Mononuclear cell (primary cell): ENCODE data around the gene OCIAD2. TPM values are rescaled to one million over a fixed set of nuclear protein-coding genes. Genes with fewer than 3 reads are reported as not detected.
"Not testable (repeated sequence)": the region's sequence is repeated elsewhere in the genome, so short reads cannot be mapped to it uniquely, and the experiment has no call there.

Experiments
- H3K27me3 ChIP-seq: 2 replicates; pipeline ENCODE4 v1.6.0; 2011; ENCODE audit warnings: low read length, control low read depth; ENCODE audit not compliant: insufficient read depth
- H3K4me1 ChIP-seq: 2 replicates; pipeline ENCODE4 v1.5.1; 2011; ENCODE audit warnings: mild to moderate bottlenecking, low read length, control low read depth; ENCODE audit not compliant: insufficient read depth
- H3K4me3 ChIP-seq: 2 replicates; pipeline ENCODE4 v1.5.1; 2011; ENCODE audit warnings: mild to moderate bottlenecking, low read length, moderate library complexity
- H3K9me3 ChIP-seq: 2 replicates; pipeline ENCODE4 v1.5.1; 2011; ENCODE audit warnings: low read depth, mild to moderate bottlenecking, control low read depth, low read length
- total RNA-seq: library from RNA; depleted of rRNA; stranded (reverse); fragments of >200 nt; gene quantifications from one replicate; pipeline ENCODE4 v1.2.3, GENCODE V29; 2012

The OCIAD2 gene
- total RNA-seq, 1 donor, result 25.0 TPM

DNA sequence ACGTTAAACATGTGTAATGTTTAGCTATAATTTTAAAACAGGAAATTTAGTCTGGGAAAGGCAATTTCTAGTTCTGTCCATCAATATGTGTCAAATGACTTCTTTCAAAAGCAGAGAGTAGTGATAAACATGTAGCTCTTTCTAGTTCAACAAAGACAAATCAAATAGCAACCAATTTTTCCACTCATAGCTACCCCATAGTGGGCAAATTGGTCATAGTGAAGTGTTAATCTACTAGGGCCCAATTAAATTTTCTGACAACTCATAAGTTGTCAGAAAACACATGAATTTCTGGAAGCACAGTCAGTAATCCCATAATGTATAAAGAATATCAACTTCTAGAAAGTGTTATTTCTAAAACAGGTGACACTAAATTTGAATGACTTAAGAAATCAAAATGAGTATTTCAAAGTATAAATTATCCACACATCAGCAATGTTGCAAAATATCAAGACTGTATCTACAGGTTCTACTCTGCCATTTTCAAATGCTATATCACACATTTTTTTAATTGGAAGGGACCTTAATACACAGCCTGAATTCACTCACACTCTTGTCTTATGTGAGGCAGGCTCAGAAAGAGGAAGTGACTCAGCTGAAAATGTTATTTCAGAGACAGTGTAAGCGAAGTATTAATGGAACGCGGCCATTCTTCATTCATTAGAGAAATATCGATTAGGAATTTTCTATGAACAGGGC is 7.7 kb downstream of the OCIAD2 start:
- Histone ChIP-seq H3K9me3 (no peaks in the 10 kb centered on the region), H3K27me3 (no peaks in the 10 kb centered on the region), H3K4me3 (no peak overlapping the region), H3K4me1 (peaks cover 5% of the 10 kb centered on the region)

DNA sequence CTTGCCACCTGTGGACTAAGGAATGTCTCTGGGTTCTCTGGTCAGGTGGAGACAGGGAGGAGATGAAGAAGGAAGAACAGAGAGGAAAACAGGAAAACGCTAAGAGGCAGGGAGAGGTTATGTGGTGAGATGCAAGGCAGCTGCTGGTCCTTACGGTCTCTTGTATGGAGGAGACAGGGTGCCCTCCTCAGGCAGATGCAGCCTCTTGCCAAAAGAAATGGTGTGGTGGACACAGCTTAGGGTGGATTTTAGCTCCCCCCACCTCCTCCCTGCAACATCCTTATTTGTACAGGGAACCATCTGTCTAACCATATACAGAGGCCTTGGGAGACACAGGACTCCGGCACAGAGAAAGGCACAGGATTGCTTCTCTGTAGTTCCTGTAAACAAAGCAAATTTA is 9.7 kb downstream of the OCIAD2 start:
- H3K4me3 ChIP-seq, result no peak overlapping the region
- no peaks in the 10 kb centered on the region for H3K27me3 ChIP-seq
- H3K4me1 ChIP-seq, result peaks cover 5% of the 10 kb centered on the region
- H3K9me3 ChIP-seq, result no peaks in the 10 kb centered on the region

DNA sequence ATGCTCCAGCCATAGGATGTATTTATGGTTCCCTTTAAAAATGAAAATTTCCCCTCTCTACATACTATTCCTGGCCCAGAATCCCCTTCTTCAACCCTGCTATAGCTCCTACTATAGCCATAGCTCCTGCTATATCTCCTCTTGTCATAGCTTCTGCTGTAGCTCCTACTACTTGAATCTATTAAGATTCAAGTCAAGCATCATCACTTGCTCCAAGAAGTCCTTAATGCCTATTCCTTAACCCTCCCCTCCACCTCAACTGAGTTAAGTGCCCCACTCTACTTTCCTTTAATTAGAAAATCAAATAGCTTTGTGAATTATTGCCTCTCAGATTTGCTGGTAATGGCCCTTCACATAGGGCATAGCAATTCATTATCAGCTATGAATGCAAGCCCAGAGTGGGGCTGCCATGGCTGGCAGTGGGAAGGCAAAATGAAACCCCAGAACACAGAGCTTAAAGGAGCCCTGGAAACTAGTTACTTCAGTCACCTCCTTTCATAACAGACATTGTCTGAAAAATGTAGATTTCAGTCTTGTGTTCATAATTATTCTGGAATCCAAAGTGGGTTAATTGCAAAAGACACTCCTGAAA is 15.4 kb downstream of the OCIAD2 start:
- no peaks in the 10 kb centered on the region for H3K9me3 ChIP-seq
- no peak overlapping the region for H3K4me3 ChIP-seq
- H3K27me3 ChIP-seq, result no peaks in the 10 kb centered on the region
- H3K4me1 ChIP-seq, result no peaks in the 10 kb centered on the region

DNA sequence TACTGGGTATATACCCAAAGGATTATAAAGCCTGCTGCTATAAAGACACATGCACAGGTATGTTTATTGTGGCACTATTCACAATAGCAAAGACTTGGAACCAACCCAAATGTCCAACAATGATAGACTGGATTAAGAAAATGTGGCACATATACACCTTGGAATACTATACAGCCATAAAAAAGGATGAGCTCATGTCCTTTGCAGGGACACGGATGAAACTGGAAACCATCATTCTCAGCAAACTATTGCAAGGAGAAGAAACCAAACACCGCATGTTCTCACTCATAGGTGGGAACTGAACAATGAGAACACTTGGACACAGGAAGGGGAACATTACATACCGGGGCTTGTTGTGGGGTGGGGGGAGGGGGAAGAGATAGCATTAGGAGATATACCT is 16.8 kb downstream of the OCIAD2 start:
- not testable (repeated sequence) for H3K27me3 ChIP-seq, H3K4me3 ChIP-seq, H3K4me1 ChIP-seq, H3K9me3 ChIP-seq

DNA sequence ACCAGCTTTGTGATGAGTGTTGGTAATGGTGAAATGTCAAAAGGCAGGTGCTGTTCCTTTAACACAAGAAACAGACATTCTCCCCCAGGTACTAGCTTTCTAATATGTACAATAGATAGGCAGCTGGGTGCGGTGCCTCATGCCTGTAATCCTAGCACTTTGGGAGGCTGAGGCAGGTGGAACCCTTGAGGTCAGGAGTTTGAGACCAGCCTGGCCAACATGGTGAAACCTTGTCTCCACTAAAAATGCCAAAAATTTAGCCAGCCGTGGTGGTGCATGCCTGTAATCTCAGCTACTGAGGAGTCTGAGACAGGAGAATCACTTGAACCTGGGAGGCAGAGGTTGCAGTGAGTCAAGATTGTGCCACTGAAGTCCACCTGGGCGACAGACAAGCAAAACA is 24.9 kb downstream of the OCIAD2 start:
- not testable (repeated sequence) for H3K4me1 ChIP-seq, H3K9me3 ChIP-seq, H3K27me3 ChIP-seq, H3K4me3 ChIP-seq

DNA sequence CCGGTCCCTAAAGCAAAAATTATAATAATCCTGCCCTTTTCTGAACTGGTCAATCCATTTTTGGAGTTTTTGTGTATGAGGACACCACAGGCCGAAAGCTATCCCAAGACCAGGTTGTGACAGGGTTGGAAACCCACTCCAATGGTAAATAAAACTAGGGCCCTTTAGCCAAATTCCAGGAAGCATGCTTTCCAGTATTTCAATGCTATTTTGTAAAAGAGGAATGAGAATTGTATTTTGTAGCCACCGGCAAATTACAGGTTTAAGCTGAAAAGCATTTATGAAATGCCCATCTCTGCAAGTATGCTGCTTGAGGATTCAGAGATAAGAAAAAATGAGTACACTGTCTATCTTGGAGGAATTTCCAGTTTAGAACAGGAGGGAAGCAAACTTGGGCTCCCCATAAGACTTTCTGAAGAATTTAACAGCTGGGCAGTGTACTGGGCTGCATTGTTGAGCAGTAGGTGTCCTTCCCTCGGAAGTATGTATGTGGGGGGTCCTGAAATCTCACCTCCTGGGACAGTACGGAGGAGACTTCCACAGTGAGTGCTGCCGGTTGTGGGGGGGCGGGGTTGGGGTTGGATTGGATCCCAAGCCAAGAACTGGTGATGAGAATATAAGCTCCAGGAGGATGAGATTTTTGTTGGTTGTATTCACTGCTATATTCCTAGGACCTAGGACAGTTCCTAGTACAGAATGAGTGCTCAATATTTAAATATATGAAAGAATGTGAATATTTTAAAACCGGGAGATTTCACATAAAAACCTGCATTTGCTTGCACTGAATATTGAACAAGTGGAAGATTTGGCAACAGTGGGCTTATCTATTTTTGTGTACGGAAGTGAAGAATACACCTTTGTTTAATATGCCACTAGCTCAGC is 26.8 kb downstream of the OCIAD2 start:
- Histone ChIP-seq H3K4me1 (no peaks in the 10 kb centered on the region), H3K9me3 (no peaks in the 10 kb centered on the region), H3K4me3 (no peak overlapping the region), H3K27me3 (no peaks in the 10 kb centered on the region)

DNA sequence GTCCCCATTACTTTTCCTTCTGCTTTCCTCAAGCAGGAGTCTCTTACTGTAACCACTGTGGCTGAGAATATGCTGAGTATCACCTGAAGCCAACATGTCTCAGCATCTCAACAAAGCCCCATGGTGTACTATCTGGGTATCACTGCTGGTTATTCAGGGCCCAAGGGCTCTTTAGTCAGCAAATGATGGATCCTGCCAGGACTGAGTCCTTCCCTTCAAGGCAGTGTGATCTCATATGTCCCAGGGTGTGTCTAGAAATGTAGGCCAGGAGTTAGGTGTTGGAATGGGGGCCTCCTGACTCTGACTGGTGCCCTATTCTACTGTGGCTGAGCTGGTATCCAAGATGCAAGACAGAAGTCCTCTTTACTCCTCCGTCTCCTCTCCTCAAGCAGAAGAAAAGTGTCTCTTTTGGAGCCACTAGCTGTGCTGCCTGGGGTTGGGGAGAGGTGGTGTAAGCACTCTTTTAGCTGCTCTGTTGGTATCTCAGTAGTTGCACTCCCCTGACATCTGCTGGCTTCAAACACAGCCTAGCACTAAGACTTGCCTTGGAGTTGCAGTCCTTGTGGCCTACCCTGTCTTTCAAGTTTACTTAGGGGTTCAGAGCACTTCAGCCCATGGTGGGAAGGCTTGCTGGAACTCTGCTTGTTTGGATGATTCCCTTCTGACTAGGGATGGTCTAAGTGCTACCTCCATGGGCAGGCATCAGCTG is 28.6 kb downstream of the OCIAD2 start:
- H3K27me3 ChIP-seq, result no peaks in the 10 kb centered on the region
- H3K4me3 ChIP-seq, result no peak overlapping the region
- no peaks in the 10 kb centered on the region for H3K4me1 ChIP-seq
- H3K9me3 ChIP-seq, result no peaks in the 10 kb centered on the region

DNA sequence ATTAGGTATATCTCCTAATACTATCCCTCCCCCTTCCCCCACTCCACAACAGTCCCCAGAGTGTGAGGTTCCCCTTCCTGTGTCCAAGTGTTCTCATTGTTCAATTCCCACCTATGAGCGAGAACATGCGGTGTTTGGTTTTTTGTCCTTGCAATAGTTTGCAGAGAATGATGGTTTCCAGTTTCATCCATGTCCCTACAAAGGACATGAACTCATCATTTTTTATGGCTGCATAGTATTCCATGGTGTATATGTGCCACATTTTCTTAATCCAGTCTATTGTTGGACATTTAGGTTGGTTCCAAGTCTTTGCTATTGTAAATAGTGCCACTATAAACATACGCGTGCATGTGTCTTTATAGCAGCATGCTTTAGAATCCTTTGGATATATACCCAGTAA is 41.9 kb downstream of the OCIAD2 start:
- not testable (repeated sequence) for H3K27me3 ChIP-seq, H3K9me3 ChIP-seq, H3K4me3 ChIP-seq, H3K4me1 ChIP-seq

DNA sequence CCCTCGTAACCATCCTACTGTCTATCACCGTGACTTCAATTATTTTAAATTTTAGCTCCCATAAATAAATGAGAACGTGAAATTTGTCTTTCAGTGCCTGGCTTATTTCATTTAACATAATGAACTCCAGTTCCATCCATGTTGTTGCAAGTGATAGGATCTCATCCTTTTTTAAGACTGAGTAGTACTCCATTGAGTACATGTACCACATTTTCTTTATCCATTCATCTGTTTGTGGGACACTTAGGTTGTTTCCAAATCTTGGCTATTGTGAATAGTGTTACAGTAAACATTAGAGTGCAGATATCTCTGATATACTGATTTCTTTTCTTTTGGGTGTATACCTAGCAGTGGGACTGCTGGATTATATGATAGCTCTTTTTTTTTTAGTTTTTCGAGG is 42.8 kb downstream of the OCIAD2 start:
- no peaks in the 10 kb centered on the region for H3K9me3 ChIP-seq
- no peaks in the 10 kb centered on the region for H3K4me1 ChIP-seq
- no peak overlapping the region for H3K4me3 ChIP-seq
- no peaks in the 10 kb centered on the region for H3K27me3 ChIP-seq

DNA sequence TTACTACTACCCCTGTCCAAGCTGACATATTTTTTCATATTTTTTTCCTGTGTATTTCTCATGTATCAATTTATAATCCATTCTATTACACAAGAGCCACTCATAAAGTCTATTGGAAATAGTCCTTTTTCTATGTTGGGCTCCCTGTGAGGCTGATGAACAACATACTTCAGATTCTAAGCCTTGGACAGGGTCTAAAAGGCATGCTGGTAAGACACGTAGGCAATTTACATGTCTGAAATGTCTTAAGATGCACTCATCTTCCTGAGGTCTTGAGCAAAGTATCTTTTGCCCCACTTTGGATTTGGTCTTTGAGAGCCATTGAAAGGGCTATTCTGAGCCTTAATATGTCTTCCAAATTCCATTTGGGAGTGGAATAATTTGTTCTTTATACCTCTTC is 43.9 kb downstream of the OCIAD2 start:
- Histone ChIP-seq H3K9me3 (no peaks in the 10 kb centered on the region), H3K27me3 (no peaks in the 10 kb centered on the region), H3K4me1 (no peaks in the 10 kb centered on the region), H3K4me3 (no peak overlapping the region)

DNA sequence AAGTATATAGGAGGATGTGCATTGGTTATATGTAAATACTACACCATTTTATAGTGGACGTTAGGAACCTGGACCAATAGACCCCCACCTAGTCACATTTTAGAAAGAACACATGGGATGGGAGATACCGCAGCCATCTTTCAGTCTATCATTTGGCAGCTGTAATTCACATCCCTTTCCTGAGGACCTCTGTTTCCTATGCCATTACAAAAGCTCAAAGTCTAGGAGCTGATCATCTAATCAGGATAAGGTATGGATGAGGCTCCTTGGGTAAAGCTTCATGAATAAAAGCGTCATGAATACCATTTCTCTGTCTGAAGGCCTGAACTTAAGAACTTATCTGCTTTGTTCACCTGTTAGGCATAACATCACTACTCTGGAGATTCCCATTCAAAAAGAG is 44.5 kb downstream of the OCIAD2 start:
- H3K4me1 ChIP-seq, result no peaks in the 10 kb centered on the region
- no peaks in the 10 kb centered on the region for H3K9me3 ChIP-seq
- no peaks in the 10 kb centered on the region for H3K27me3 ChIP-seq
- H3K4me3 ChIP-seq, result no peak overlapping the region

DNA sequence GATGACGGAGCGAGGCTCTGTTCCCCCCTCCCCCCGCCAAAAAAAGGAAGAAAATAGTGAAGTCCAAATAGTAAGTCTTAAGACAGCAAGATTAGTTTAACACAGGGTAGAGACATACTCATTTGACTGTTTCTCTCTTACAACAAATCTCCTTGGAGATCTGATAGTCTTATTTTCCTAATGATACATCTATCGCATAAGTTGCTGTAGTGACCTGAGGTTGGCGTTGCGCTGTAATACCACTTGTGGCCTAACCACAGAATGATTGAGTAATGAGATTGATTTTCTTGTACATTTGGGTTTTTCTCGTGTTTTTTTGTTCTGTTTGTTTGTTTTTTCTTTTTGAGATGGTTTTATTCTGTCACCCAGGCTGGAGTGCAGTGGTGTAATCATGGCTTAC is 48.4 kb downstream of the OCIAD2 start:
- Histone ChIP-seq H3K27me3 (no peaks in the 10 kb centered on the region), H3K4me1 (no peaks in the 10 kb centered on the region), H3K9me3 (no peaks in the 10 kb centered on the region), H3K4me3 (no peak overlapping the region)

DNA sequence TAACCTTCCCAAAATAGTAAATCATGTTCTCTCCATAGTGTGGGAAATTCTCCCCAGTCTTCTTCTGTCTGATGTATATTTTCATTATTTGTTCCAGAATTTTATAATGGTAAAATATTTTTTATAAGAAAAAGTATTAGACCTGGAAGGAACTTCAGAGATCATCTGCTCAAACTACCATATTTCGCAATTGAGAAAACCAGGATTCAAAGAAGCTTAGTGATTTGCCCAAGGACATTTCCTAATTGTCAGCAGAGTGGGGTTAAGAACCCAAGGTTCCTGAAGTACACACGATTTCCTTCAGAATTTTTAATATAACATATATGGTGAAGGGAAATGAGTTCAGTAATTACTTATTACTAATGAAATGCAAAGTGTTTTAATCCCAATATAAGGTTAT is 51.6 kb downstream of the OCIAD2 start:
- Histone ChIP-seq H3K4me3 (no peak overlapping the region), H3K4me1 (no peaks in the 10 kb centered on the region), H3K9me3 (no peaks in the 10 kb centered on the region), H3K27me3 (no peaks in the 10 kb centered on the region)

DNA sequence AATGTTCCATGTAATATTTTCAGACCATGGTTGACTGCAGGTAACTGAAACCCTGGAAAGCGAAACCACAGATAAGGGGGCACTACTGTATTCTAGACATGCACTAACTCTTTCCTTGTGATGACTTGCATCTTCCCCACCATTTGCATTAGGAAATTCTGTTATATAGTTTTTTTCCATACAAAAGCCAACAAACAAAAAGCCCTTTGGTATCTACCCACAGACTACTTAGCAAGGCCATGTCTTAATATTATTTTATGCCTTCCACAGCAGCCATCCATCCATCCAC is 52.2 kb downstream of the OCIAD2 start:
- H3K9me3 ChIP-seq, result no peaks in the 10 kb centered on the region
- H3K4me1 ChIP-seq, result no peaks in the 10 kb centered on the region
- H3K27me3 ChIP-seq, result no peaks in the 10 kb centered on the region
- no peak overlapping the region for H3K4me3 ChIP-seq

DNA sequence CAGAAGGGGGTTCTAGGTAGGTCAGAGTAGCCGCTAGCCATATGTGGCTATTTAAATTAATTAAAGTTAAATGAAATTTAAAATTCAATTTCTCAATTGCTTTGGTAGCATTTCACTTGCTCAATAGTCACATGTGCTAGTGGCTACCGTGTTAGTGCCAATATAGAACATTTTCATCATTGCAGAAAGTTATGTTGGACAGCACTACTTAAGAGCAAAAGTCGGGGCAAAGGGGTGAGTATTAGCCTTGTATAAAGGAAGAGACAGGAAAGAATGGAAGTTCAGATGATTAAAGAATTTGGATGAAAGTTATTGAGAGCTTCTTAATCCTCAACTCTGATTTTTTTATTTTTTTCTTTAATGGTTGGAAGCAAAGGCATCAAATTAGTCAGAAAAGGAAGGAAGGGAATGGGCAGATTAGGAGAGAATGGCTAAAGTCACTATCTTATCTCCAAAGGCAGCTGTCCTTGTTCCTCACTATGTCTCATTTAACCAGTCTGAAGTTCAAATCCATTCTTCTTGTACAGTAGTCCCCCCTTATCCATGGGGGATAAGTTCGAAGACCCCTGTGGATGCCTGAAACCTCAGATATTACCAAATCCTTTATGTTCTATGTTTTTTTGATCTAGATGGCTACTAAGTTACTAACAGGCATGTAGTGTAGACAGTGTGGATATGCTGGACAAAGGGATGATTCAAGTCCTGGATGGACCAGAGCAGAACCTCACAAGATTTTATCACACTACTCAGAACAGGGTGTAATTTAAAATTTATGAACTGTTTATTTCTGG is 52.8 kb downstream of the OCIAD2 start:
- no peaks in the 10 kb centered on the region for H3K9me3 ChIP-seq
- H3K27me3 ChIP-seq, result no peaks in the 10 kb centered on the region
- H3K4me1 ChIP-seq, result no peaks in the 10 kb centered on the region
- H3K4me3 ChIP-seq, result no peak overlapping the region
